Kidney epithelial cell (primary cell): ENCODE measurements around the gene SYNGR4. TPM values are rescaled to one million over a fixed set of nuclear protein-coding genes. Genes with fewer than 3 reads are reported as not detected.
A peak's percentile ranks its signal among the peaks of the same experiment; 100 is the strongest.

Experiments used
- DNase-seq: peaks from one replicate; pipeline ENCODE4 v3.0.0-alpha.2; 2010; ENCODE audit warnings: low read depth
- H3K27me3 ChIP-seq: 2 replicates; pipeline ENCODE4 v1.6.0; 2011; ENCODE audit warnings: low read length; ENCODE audit not compliant: control insufficient read depth, insufficient read depth
- H3K36me3 ChIP-seq: 2 replicates; pipeline ENCODE4 v1.5.1; 2011; ENCODE audit warnings: low read length; ENCODE audit not compliant: control insufficient read depth, insufficient read depth
- H3K4me3 ChIP-seq: 2 replicates; pipeline ENCODE4 v1.5.1; 2011; ENCODE audit warnings: low read depth, mild to moderate bottlenecking, control low read depth, low read length
- CTCF ChIP-seq: IDR thresholded peaks from 2 replicates; pipeline ENCODE4 v1.5.1; 2011; ENCODE audit warnings: mild to moderate bottlenecking, moderate library complexity, low read length, control low read depth, inconsistent platforms; ENCODE audit not compliant: insufficient read depth, poor library complexity, severe bottlenecking
- total RNA-seq: library from RNA; depleted of rRNA; stranded (reverse); fragments of >200 nt; gene quantifications from 2 replicates; pipeline ENCODE4 v1.2.3, GENCODE V29; 2015

SYNGR4 gene
- total RNA-seq, 1 donor from 2014 or later: 0.25 TPM

- Histone ChIP-seq H3K27me3 (no peaks in the 10 kb centered on the region), H3K36me3 (no peaks in the 10 kb centered on the region), H3K4me3 (peak overlapping the region; percentile 50)
- peak; percentile 82 for DNase-seq
- TF ChIP-seq CTCF: no peak
These were observed 42.3 kb upstream of the SYNGR4 start for GRCh38 chr19:48321622-48322591.

- DNase-seq: no peak
- TF ChIP-seq CTCF: no peak
- no peaks in the 10 kb centered on the region for H3K27me3 ChIP-seq
- H3K36me3 ChIP-seq: no peaks in the 10 kb centered on the region
- H3K4me3 ChIP-seq: peak within 1 kb of the TSS; percentile 56
These were observed 38.8 kb upstream of the SYNGR4 start, which contains the start of gene EMP3 for GRCh38 chr19:48325265-48325910. EMP3 (plus strand) TSS chr19:48325552; CDS start chr19:48326845, 1,293 bp downstream.

- Histone ChIP-seq H3K36me3 (peaks cover 3% of the 10 kb centered on the region), H3K4me3 (no peak overlapping the region), H3K27me3 (no peaks in the 10 kb centered on the region)
- no peak for TF ChIP-seq CTCF
- no peak for DNase-seq
These were observed 34.8 kb upstream of the SYNGR4 start for GRCh38 chr19:48329167-48329891.

GRCh38 chr19:48330012-48330681, 34.0 kb upstream of the SYNGR4 start:
- Histone ChIP-seq H3K4me3 (peak overlapping the region; percentile 35), H3K27me3 (no peaks in the 10 kb centered on the region), H3K36me3 (peaks cover 3% of the 10 kb centered on the region)
- no peak for TF ChIP-seq CTCF
- DNase-seq: no peak

GRCh38 chr19:48332351-48332661, 31.9 kb upstream of the SYNGR4 start:
- no peak for TF ChIP-seq CTCF
- Histone ChIP-seq H3K4me3 (peak overlapping the region; percentile 16), H3K36me3 (peaks cover 3% of the 10 kb centered on the region)

More at GRCh38 chr19:48332351-48332661, 31.9 kb upstream of the SYNGR4 start:
- DNase-seq: no peak
- H3K27me3 ChIP-seq: no peaks in the 10 kb centered on the region
